Thyroid gland (tissue), 4 donors: ENCODE data around the gene ME3. TPM values are rescaled to one million over a fixed set of nuclear protein-coding genes. Genes with fewer than 3 reads are reported as not detected.

Experiments
- DNase-seq, 2 donors: peaks; one replicate each; pipeline ENCODE4 v3.0.0-alpha.2; 2019
- H3K27ac ChIP-seq, 3 donors: fragments of 200-600 bp; sonication (generic); 1 replicate in 2 of 3; 2 replicates in 1 of 3; pipeline ENCODE4 v1.5.1; 2016 to 2019; ENCODE audit warnings: mild to moderate bottlenecking in 1 of 3, moderate library complexity in 1 of 3
- H3K27me3 ChIP-seq: fragments of 200-600 bp; sonication (generic); one replicate; pipeline ENCODE4 v1.5.1; 2019
- H3K36me3 ChIP-seq, 2 donors: fragments of 200-600 bp; sonication (generic); one replicate each; pipeline ENCODE4 v1.5.1; 2016 to 2019
- H3K4me1 ChIP-seq, 2 donors: fragments of 200-600 bp; sonication (generic); one replicate each; pipeline ENCODE4 v1.5.1; 2017 to 2019
- H3K4me3 ChIP-seq, 3 donors: fragments of 200-600 bp; sonication (generic); replicated peaks in 1 of 3; 1 replicate in 2 of 3; 2 replicates in 1 of 3; pipeline ENCODE4 v1.5.1; 2016; ENCODE audit warnings: mild to moderate bottlenecking in 1 of 3
- H3K9me3 ChIP-seq: fragments of 200-600 bp; sonication (generic); one replicate; pipeline ENCODE4 v1.5.1; 2017
- POLR2A ChIP-seq, 2 donors: fragments of 450-650 bp; IDR thresholded peaks; one replicate each; pipeline ENCODE4 v1.6.1; 2017; ENCODE audit warnings: antibody characterized with exemption in 2 of 2, mild to moderate bottlenecking in 2 of 2, moderate library complexity in 1 of 2
- WGBS, 2 donors: methylation state at CpG; one replicate each; pipeline ENCODE4 v1.1.5; 2017; 5-methylcytosine and 5-hydroxymethylcytosine counted together
- intact Hi-C: fragments of 100-400 bp; cut with DNase I; formaldehyde crosslinking; loops from one replicate; pipeline ENCODE4 v1.15.1; 2023
- total RNA-seq, 4 donors: library from RNA; depleted of rRNA; stranded (reverse); fragments of >200 nt; gene quantifications; one replicate each; pipeline ENCODE4 v1.2.3, GENCODE V29; 2016
- TF ChIP-seq, protein P1 (sequence below), 6 experiments: fragments of 200-600 bp in 3 of 6; fragments of 450-650 bp in 3 of 6; sonication (generic) in 3 of 6; IDR thresholded peaks; one replicate each; pipeline ENCODE4 v1.5.1; 2016 to 2019; ENCODE audit warnings: antibody characterized with exemption in 6 of 6, mild to moderate bottlenecking in 2 of 6, inconsistent platforms in 1 of 6, moderate library complexity in 1 of 6

Gene ME3
- total RNA-seq, 4 donors from 2014 or later = 29.1 to 53.5 (median 37.1) TPM

DNA sequence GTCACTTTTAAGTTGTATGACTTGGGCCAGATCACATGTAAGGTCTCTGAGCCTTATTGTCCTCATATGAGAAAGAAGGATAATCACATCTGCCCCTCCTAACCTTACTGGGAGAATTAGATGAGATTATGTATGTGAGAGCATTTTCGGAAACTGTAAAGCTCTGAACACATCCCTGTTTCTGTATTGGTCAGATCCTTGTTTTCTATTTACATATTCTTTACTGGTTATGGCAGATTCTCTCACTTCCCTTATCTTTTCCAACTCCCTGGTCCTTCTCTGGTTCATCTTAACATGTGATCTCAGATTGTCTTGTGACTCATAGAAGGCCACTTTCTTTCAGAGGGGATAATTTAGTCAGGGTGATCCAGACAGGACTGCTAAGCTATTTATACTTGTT lies 255.9 kb downstream of the ME3 start:
- intact Hi-C loops = no loop called here
- Histone ChIP-seq H3K9me3 (no peaks in the 10 kb centered on the region), H3K27ac (no peak overlapping the region), H3K4me1 (no peaks in the 10 kb centered on the region), H3K27me3 (no peaks in the 10 kb centered on the region), H3K36me3 (no peaks in the 10 kb centered on the region), H3K4me3 (no peak overlapping the region)
- 88 to 100% methylated on average over 1 of the region's 1 CpG for WGBS, 2 donors
- TF ChIP-seq, protein P1, sequence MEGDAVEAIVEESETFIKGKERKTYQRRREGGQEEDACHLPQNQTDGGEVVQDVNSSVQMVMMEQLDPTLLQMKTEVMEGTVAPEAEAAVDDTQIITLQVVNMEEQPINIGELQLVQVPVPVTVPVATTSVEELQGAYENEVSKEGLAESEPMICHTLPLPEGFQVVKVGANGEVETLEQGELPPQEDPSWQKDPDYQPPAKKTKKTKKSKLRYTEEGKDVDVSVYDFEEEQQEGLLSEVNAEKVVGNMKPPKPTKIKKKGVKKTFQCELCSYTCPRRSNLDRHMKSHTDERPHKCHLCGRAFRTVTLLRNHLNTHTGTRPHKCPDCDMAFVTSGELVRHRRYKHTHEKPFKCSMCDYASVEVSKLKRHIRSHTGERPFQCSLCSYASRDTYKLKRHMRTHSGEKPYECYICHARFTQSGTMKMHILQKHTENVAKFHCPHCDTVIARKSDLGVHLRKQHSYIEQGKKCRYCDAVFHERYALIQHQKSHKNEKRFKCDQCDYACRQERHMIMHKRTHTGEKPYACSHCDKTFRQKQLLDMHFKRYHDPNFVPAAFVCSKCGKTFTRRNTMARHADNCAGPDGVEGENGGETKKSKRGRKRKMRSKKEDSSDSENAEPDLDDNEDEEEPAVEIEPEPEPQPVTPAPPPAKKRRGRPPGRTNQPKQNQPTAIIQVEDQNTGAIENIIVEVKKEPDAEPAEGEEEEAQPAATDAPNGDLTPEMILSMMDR (IDR thresholded peaks at IDR 0.05) = no peak
- no peak for TF ChIP-seq POLR2A (IDR thresholded peaks at IDR 0.05)
- DNase-seq = no peak

DNA sequence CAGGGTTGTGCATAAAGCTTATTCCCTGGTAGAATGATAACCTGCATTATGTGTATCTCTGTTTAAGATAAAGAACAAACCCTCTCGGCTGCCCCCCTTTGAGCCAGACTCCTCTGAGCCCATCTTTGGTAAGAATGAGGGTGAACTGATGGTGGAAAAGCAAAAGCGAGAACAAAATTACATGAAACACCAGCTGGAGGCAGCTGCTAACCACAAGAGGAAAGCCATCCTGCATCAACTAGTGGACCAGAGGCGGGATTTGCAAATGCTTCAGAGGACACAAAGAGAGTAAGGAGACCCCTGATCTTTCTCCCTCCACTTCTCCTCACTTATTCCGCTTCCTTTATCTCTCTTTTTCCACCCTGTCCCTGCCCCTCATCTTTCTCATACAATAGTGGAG lies 257.4 kb downstream of the ME3 start:
- intact Hi-C loops = no loop called here
- 91 to 95% methylated on average over 4 of the region's 4 CpGs for WGBS, 2 donors
- no peaks in the 10 kb centered on the region for H3K4me1 ChIP-seq
- no peaks in the 10 kb centered on the region for H3K9me3 ChIP-seq
- no peaks in the 10 kb centered on the region for H3K36me3 ChIP-seq
- TF ChIP-seq, protein P1 (IDR thresholded peaks at IDR 0.05) = no peak
- no peak for TF ChIP-seq POLR2A (IDR thresholded peaks at IDR 0.05)
- H3K27ac ChIP-seq = no peak overlapping the region
- no peaks in the 10 kb centered on the region for H3K27me3 ChIP-seq
- no peak overlapping the region for H3K4me3 ChIP-seq
- no peak for DNase-seq

DNA sequence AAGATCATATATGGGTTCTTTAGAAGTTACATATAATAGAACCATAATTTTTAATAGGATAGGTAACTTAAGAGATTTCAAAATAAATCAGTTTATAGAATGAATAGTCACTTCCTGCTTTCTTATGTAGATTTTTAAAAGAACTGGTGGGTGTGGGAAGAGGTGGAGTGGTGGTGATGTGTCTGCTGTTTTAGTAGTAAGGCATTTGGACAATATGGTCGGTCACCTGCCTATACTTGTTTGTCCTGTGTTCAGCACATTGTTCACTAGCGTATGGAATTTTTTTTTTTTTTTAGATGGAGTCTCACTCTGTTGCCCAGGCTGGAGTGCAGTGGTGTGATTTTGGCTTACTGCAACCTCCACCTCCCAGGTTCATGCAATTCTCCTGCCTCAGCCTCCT lies 258.4 kb downstream of the ME3 start:
- TF ChIP-seq POLR2A (IDR thresholded peaks at IDR 0.05) = no peak
- TF ChIP-seq, protein P1 (IDR thresholded peaks at IDR 0.05) = no peak
- 98 to 99% methylated on average over 2 of the region's 2 CpGs for WGBS, 2 donors
- no peak overlapping the region for H3K4me3 ChIP-seq
- no peaks in the 10 kb centered on the region for H3K27me3 ChIP-seq
- no peak overlapping the region for H3K27ac ChIP-seq
- no peaks in the 10 kb centered on the region for H3K36me3 ChIP-seq
- intact Hi-C loops = no loop called here
- H3K4me1 ChIP-seq = no peaks in the 10 kb centered on the region
- H3K9me3 ChIP-seq = no peaks in the 10 kb centered on the region
- no peak for DNase-seq

DNA sequence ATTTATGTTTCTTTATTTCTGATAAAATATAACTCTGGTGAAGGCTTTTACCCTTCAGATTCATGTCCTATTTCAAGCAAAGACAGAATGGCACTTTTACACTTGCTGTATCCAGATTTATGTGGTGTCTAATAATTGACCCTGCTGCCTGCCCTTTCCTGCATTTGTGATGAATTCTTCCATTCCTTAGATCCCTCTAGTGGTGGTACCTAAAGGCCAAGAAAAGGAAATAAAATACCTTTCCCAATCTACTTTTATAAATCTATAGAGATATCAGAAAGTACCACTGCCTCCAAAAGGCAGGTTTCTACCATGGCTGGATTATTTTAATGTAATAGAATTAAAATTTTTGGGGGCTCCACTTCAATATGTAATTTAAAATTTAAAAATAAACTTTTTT lies 263.6 kb downstream of the ME3 start:
- H3K4me3 ChIP-seq = no peak overlapping the region
- no peak for DNase-seq
- no peaks in the 10 kb centered on the region for H3K36me3 ChIP-seq
- H3K27me3 ChIP-seq = no peaks in the 10 kb centered on the region
- H3K9me3 ChIP-seq = no peaks in the 10 kb centered on the region
- H3K27ac ChIP-seq = no peak overlapping the region
- TF ChIP-seq, protein P1 (IDR thresholded peaks at IDR 0.05) = no peak
- no peak for TF ChIP-seq POLR2A (IDR thresholded peaks at IDR 0.05)
- intact Hi-C loops = no loop called here
- H3K4me1 ChIP-seq = no peaks in the 10 kb centered on the region

DNA sequence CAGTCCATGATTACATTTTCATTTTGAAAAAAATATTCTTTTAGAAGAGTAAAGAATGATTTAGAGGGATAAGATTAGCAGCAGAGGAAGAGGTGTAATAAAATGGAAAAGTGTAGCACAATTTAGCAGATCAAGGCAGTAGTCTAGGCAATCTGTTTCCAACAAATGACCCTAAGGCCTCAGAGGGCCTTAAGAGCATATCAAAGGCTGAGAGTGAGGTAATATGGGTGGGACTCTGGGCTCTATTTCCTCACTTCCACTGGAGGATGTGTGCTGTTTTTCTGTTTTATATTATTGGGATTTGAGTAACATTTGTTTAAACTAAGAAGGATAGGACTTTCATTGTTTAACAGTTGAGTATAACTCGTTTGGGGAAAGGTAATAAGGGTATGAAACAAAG lies 269.0 kb downstream of the ME3 start:
- 83 to 85% methylated on average over 1 of the region's 1 CpG for WGBS, 2 donors
- Histone ChIP-seq H3K36me3 (no peaks in the 10 kb centered on the region), H3K4me3 (no peak overlapping the region), H3K27ac (no peak overlapping the region), H3K9me3 (no peaks in the 10 kb centered on the region), H3K27me3 (no peaks in the 10 kb centered on the region), H3K4me1 (no peaks in the 10 kb centered on the region)
- no peak for TF ChIP-seq POLR2A (IDR thresholded peaks at IDR 0.05)
- TF ChIP-seq, protein P1 (IDR thresholded peaks at IDR 0.05) = no peak
- no peak for DNase-seq
- intact Hi-C loops = no loop called here
